PC-9 (cell line): Measurements from ENCODE around the gene EPHB1.
A peak's percentile ranks its signal among the peaks of the same experiment; 100 is the strongest.

Experiments used
- EZH2 ChIP-seq: fragments of 200-600 bp; sonication (generic); IDR thresholded peaks from 2 replicates; pipeline ENCODE4 v1.8.0; 2017; ENCODE audit warnings: antibody characterized with exemption, low read depth
- TF ChIP-seq, protein P1 (sequence below): fragments of 200-600 bp; sonication (generic); conservative IDR thresholded peaks from 2 replicates; pipeline ENCODE4 v1.6.1; 2017; ENCODE audit warnings: mixed run types, antibody characterized with exemption, mild to moderate bottlenecking, moderate library complexity

DNA sequence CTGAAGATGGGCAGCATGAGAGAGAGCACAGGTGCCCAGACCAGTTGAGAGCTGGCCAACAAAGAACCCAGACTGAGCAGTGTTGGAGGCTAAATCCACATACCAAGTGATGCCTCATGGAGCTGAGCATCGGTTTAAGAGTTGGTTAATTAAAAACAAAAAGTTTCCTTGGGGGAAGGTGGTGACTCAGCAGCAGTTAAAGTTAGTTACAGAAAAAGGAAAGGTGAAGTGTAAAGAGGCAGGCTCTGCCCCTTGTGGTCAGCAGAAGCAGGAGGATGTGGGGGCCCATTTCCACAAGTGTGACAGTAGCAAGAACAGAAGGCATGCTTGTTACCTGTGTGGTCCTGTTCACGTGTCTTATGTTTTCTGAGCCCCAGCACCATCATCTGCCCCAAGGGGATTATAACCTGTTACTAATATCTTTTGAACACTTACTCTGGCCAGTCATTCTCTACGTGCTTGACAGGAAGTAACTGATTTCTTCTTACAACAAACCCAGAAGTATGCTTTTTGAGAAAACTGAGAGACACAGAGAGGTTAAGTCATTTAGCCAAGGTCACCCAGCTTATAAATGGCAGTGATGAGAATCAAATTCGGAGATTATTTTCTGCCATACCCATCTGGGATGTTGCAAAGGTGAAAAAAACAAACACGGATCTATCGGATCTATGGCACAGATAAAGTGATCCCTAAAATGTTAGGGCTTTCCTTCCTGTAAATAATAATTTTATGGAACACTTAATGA is 91.0 kb downstream of the EPHB1 start:
- TF ChIP-seq, protein P1, sequence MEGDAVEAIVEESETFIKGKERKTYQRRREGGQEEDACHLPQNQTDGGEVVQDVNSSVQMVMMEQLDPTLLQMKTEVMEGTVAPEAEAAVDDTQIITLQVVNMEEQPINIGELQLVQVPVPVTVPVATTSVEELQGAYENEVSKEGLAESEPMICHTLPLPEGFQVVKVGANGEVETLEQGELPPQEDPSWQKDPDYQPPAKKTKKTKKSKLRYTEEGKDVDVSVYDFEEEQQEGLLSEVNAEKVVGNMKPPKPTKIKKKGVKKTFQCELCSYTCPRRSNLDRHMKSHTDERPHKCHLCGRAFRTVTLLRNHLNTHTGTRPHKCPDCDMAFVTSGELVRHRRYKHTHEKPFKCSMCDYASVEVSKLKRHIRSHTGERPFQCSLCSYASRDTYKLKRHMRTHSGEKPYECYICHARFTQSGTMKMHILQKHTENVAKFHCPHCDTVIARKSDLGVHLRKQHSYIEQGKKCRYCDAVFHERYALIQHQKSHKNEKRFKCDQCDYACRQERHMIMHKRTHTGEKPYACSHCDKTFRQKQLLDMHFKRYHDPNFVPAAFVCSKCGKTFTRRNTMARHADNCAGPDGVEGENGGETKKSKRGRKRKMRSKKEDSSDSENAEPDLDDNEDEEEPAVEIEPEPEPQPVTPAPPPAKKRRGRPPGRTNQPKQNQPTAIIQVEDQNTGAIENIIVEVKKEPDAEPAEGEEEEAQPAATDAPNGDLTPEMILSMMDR = peak; percentile 28; the same call in 1 of the 2 replicates
- TF ChIP-seq EZH2 = no peak
